ENCODE data around the gene LNX2.

LNX2 gene

GRCh38 chr13:27605610-27606200, 14.6 kb downstream of the LNX2 start:
- no peak for DNase-seq (ENCODE audit: low spot score)

- DNase-seq (ENCODE audit: low spot score), result no peak
These were observed 15.2 kb downstream of the LNX2 start for GRCh38 chr13:27605099-27605498.

GRCh38 chr13:27601803-27602202, 18.5 kb downstream of the LNX2 start:
- no peak for DNase-seq (ENCODE audit: low spot score)

DNA sequence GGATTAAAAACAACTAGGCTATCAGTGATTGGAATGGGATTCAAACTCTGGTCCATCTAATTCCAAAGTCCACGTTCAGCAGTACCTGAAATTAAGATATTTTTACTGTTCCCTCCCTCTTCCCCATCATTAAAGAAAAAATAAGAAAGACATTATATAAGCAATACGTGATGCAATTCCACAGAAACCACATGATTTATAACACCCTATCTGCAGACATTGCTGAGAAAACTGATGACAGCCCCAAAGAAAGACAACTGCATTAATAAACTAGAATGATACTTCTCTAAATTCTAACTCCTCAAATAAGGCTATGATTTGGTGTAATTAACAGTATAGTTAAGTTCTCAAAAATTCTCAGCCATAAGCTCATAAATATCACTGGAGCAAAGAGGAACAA, 19.1 kb downstream of the LNX2 start:
- no peak for DNase-seq (ENCODE audit: low spot score)

- DNase-seq (ENCODE audit: low spot score), result no peak
These were observed 19.6 kb downstream of the LNX2 start for GRCh38 chr13:27600711-27601110.

DNA sequence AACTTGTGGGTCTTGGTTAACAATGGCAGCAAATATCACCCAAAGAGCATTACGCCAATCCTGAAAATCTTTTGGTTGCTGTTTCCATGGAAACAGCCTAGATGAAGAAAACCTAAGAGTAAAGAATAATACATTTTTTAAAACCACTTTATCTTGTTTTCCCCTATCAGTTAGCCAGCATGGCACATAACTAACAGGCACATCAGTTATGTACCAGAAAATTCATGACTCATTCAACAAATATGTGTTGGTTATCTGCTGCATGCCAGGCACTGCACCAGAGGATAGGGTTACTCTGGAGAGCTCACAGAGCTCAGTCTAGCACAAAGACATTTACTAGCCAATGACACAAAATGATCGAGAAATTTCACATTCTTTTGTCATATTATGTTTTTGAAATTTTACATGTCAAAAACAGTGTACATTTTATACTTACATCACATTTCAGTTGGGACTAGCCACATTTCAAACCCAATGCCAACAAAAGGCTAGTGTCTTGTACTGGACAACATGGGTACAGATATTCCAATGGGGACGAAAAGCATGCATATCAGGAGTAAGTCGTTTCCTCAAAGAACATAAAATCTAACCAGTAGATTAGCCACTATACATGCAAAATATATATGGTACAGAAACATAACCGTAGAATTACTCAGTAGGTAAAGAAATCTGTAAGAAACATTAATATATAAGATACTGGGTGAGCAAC, 20.3 kb downstream of the LNX2 start:
- no peak for DNase-seq (ENCODE audit: low spot score)

GRCh38 chr13:27599096-27599495, 21.2 kb downstream of the LNX2 start:
- DNase-seq (ENCODE audit: low spot score), result no peak

- DNase-seq (ENCODE audit: low spot score), result no peak
These were observed 25.1 kb downstream of the LNX2 start for GRCh38 chr13:27595055-27595811.

GRCh38 chr13:27593267-27593666, 27.1 kb downstream of the LNX2 start:
- DNase-seq (ENCODE audit: low spot score), result no peak

DNA sequence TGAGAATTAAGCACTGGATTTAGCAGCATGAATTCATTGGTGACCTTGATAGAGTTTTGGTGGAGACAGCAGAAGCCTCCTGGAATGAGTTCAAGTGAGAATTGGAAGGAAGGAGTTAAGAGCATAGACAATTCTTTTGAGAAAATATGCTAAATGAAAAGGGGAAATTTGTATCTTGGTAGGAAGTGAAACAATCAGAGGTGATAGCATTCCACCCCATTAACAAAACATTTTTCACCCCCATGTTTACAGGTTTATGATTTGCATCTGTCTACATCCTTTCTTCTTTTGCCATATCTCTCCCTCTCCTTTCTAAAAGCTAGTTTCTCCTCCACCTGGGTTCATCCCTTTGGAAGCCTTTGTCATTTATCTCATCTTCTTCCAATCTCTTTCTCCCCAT, 27.5 kb downstream of the LNX2 start:
- no peak for DNase-seq (ENCODE audit: low spot score)

DNA sequence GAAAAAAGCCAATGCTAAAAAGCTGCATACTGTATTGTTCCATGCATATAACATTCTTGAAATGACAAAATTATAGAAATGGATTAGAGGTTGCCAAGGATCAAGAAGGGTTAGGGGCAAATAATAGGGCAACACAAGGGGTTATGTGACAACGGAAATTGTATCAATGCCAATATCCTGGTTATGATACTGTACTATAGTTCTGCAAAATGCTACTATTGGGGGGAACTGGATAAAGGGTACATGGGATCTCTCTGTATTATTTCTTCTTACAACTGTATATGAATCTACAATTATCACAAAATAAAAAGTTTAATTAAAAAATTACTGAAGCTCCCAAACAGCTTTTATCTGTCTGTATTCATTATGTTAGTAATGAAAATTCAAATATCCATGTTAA, 31.9 kb downstream of the LNX2 start:
- no peak for DNase-seq (ENCODE audit: low spot score)

- no peak for DNase-seq (ENCODE audit: low spot score)
These were observed 33.1 kb downstream of the LNX2 start for GRCh38 chr13:27587095-27587746.

- no peak for DNase-seq (ENCODE audit: low spot score)
These were observed 36.7 kb downstream of the LNX2 start for GRCh38 chr13:27583645-27584044.

GRCh38 chr13:27578121-27579030, 42.0 kb downstream of the LNX2 start:
- DNase-seq (ENCODE audit: low spot score), result no peak

GRCh38 chr13:27574661-27575060, 45.7 kb downstream of the LNX2 start:
- DNase-seq (ENCODE audit: low spot score), result no peak

- no peak for DNase-seq (ENCODE audit: low spot score)
These were observed 47.1 kb downstream of the LNX2 start for GRCh38 chr13:27573265-27573664.

- no peak for DNase-seq (ENCODE audit: low spot score)
These were observed 48.0 kb downstream of the LNX2 start for GRCh38 chr13:27572234-27572901.

- no peak for DNase-seq (ENCODE audit: low spot score)
These were observed 49.4 kb downstream of the LNX2 start for GRCh38 chr13:27570906-27571305.

GRCh38 chr13:27569405-27569804, 50.9 kb downstream of the LNX2 start:
- DNase-seq (ENCODE audit: low spot score), result no peak

DNA sequence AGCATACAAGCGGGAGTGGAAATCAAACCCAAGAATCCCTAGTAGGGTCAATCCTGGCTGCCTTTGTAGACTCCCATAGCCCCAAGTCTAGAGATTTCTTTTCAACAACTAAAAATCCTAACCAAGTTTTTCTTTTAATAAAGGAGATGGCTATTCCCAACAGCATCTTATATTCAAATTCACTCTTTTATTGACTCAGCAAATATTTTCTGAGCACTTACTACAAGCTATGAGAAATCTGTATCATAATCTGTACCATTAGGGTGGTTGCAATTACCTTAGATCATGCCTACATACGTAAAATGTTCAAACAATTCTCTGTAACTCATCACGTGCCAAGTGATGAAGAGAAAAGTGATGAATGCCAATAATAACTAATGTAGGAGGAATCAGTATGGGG, 54.5 kb downstream of the LNX2 start:
- no peak for DNase-seq (ENCODE audit: low spot score)

DNA sequence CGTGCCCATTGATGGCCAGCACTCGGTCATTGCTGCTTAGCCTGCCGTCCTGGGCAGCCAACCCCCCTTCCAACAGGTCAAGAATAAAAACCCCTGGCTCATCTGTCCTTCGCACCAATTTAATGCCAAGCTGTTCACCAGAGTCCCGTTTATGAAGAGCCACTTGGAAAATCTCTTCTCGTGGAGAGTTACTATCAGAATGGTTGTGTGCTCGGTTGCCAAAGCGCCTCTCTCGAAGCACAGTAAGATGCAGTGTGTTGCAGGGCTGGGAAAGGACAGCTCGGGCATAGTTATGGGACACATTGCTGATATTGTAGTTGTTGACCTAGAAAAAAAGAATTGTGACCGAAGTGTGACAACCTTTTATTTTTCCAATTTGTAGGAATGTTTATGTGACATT, 57.9 kb downstream of the LNX2 start:
- DNase-seq (ENCODE audit: low spot score), result no peak

Measured in NAMALWA (cell line).